Parathyroid adenoma (tissue), 2 donors: ENCODE results near the gene FADS1.

Experiments
- H2AFZ ChIP-seq: fragments of 300-600 bp; sonication (generic); one replicate; pipeline ENCODE4 v1.7.0; 2017; ENCODE audit warnings: antibody characterized with exemption, mild to moderate bottlenecking
- H3K27ac ChIP-seq: fragments of 300-600 bp; sonication (generic); one replicate; pipeline ENCODE4 v1.7.0; 2017
- H3K27me3 ChIP-seq: fragments of 300-600 bp; sonication (generic); one replicate; pipeline ENCODE4 v1.7.0; 2017; ENCODE audit warnings: low read length; ENCODE audit not compliant: control insufficient read depth, insufficient read depth
- H3K36me3 ChIP-seq: fragments of 300-600 bp; sonication (generic); one replicate; pipeline ENCODE4 v1.7.0; 2017; ENCODE audit warnings: low read length; ENCODE audit not compliant: control insufficient read depth, insufficient read depth
- H3K4me1 ChIP-seq: fragments of 300-600 bp; sonication (generic); one replicate; pipeline ENCODE4 v1.7.0; 2017; ENCODE audit warnings: control low read depth
- H3K4me2 ChIP-seq: fragments of 300-600 bp; sonication (generic); one replicate; pipeline ENCODE4 v1.7.0; 2017; ENCODE audit warnings: low read length
- H3K4me3 ChIP-seq: fragments of 300-600 bp; sonication (generic); one replicate; pipeline ENCODE4 v1.7.0; 2017; ENCODE audit warnings: low read depth, low read length
- H3K79me2 ChIP-seq: fragments of 300-600 bp; sonication (generic); one replicate; pipeline ENCODE4 v1.7.0; 2017; ENCODE audit warnings: control low read depth
- H3K9ac ChIP-seq: fragments of 300-600 bp; sonication (generic); one replicate; pipeline ENCODE4 v1.7.0; 2017; ENCODE audit warnings: mild to moderate bottlenecking
- H3K9me3 ChIP-seq: fragments of 300-600 bp; sonication (generic); one replicate; pipeline ENCODE4 v1.7.0; 2017; ENCODE audit warnings: low read length; ENCODE audit not compliant: control insufficient read depth
- TF ChIP-seq, protein P1 (sequence below): fragments of 300-600 bp; sonication (generic); IDR thresholded peaks from one replicate; pipeline ENCODE4 v1.7.0; 2017; ENCODE audit warnings: antibody characterized with exemption, mild to moderate bottlenecking
- donor health status: primary hyperparathyroidism.

The FADS1 gene

DNA sequence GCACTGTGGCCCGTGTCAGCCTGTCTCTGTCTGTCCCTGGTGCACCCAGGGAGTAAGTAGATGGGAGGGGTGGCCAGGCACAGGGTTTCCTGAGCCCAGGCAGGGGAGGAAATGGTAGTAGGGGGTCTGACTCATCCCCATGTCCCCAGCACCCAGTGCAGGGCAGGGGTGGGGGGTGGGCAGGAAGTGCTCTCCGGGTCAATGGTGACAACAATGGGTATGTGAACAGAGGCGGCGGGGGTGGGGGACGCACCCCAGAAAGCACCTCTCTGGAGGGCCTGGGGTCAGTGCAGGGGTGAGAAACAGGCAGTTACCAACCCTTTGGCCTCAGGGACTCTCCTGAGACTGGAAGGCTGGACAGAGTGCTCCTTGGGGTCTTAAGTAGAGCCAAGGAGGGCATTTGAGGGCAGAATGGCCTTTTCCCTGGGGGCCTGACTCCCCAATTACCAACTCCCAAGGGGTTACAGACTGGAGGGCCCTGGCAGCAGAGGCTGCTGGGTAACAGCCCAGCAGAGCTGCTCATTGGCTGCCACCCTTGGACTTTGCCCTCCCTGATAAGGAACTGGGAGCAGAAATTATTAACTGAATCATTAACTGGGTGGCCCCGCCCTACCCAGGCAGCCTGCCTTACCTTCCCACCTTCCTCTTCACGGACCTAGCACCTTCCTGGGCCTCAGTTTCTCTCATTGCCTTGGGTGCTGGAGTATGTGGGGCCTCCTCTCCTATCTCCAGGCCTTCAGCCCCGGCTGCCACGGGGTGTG, 60.2 kb downstream of the FADS1 start:
- Histone ChIP-seq H3K4me3 (no peak overlapping the region), H3K27me3 (no peaks in the 10 kb centered on the region), H3K36me3 (no peaks in the 10 kb centered on the region), H3K79me2 (no peaks in the 10 kb centered on the region), H3K4me1 (no peaks in the 10 kb centered on the region), H3K4me2 (no peak overlapping the region), H3K27ac (no peak overlapping the region), H3K9ac (no peak overlapping the region), H3K9me3 (no peaks in the 10 kb centered on the region), H2AFZ (no peak overlapping the region)
- TF ChIP-seq, protein P1, sequence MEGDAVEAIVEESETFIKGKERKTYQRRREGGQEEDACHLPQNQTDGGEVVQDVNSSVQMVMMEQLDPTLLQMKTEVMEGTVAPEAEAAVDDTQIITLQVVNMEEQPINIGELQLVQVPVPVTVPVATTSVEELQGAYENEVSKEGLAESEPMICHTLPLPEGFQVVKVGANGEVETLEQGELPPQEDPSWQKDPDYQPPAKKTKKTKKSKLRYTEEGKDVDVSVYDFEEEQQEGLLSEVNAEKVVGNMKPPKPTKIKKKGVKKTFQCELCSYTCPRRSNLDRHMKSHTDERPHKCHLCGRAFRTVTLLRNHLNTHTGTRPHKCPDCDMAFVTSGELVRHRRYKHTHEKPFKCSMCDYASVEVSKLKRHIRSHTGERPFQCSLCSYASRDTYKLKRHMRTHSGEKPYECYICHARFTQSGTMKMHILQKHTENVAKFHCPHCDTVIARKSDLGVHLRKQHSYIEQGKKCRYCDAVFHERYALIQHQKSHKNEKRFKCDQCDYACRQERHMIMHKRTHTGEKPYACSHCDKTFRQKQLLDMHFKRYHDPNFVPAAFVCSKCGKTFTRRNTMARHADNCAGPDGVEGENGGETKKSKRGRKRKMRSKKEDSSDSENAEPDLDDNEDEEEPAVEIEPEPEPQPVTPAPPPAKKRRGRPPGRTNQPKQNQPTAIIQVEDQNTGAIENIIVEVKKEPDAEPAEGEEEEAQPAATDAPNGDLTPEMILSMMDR, result no peak

DNA sequence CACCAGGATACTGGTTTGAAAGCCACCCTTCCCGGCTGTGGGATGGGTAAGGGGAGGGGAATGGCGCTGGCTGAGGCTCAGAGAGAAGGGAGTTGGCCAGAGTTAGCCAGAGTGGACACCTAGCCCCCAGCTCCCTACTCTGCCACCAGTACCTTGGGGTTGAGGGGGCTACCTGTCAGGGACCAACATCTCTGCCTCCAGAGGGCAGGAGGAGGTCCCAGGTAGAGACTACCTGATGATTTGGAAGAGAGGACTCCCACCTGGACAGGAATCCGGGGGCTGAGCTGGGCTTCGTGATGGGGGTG, 60.7 kb downstream of the FADS1 start:
- H3K27me3 ChIP-seq, result no peaks in the 10 kb centered on the region
- no peaks in the 10 kb centered on the region for H3K36me3 ChIP-seq
- no peaks in the 10 kb centered on the region for H3K9me3 ChIP-seq
- no peaks in the 10 kb centered on the region for H3K79me2 ChIP-seq
- H3K9ac ChIP-seq, result no peak overlapping the region
- no peak overlapping the region for H2AFZ ChIP-seq
- no peak overlapping the region for H3K4me2 ChIP-seq
- no peak overlapping the region for H3K4me3 ChIP-seq
- H3K27ac ChIP-seq, result no peak overlapping the region
- TF ChIP-seq, protein P1, result no peak
- H3K4me1 ChIP-seq, result no peaks in the 10 kb centered on the region

DNA sequence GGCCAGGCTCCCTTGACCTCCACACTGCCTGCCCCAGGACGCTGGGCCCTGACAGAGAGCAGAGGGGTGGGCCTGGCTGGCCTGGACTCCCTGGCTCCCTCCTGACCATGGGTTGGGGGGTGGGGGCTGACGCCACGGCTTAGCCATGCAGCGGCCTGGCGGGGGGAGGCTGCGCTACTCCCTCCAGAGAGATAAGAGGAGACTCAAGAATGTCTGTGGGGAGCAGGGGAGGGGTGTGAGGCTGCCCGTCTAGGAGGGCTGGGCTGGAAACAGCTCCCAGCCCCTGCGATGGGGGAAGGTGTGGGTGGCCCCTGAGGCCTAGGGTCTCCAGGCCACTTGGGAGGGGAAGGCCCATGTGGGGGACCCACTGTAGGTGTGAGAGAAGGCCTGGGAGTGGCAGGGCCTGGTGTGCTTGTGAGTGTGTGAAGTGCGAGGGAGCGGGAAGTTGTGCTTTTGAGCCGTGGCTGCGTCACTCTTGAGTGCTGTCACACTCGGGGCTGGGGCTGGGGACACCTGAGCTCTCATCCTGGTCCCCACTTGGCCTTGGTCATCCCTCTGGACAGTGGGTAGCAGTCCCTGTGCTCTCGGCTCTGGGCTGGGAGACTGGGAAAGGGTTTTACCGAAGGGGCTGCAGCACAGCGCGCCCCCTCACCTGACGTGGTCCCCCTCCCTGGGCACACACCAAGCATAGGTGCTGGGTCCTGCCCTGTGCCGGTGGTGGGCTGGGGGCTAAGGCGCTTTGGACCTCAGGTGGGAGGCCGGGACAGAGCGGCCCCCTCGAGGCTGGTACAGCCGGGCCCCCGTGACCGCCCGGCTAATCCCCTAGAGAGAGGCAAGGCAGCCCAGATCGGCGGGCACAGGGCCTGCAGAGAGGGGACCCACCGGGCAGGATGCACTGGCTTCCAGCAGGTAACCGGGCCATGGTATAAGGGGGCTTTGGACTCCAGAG, 62.0 kb downstream of the FADS1 start:
- Histone ChIP-seq H2AFZ (no peak overlapping the region), H3K79me2 (no peaks in the 10 kb centered on the region), H3K4me3 (no peak overlapping the region), H3K9ac (no peak overlapping the region), H3K9me3 (no peaks in the 10 kb centered on the region), H3K4me1 (no peaks in the 10 kb centered on the region), H3K27me3 (no peaks in the 10 kb centered on the region), H3K27ac (no peak overlapping the region), H3K4me2 (no peak overlapping the region), H3K36me3 (no peaks in the 10 kb centered on the region)
- TF ChIP-seq, protein P1, result no peak

DNA sequence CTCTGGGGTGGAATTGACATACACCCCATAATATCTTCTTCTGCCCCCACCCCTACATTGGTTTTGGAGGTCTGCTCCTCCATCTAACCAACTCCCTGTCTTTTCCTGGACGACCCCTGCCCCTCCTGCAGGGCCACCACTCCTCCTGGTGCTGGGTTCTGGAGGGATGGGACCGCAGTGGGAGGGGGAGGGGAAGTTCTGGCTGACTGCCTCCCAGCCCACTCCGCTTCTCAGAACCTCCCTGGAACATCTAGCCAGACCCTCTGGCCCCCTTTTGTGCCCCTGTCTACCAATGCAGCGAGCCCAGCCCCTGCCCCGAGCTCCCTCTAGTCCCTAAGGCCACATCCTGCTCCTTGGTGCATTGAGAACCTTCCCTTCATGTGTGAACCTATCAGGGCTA, 63.1 kb downstream of the FADS1 start:
- H3K79me2 ChIP-seq, result no peaks in the 10 kb centered on the region
- no peak overlapping the region for H3K27ac ChIP-seq
- H3K4me2 ChIP-seq, result no peak overlapping the region
- no peaks in the 10 kb centered on the region for H3K4me1 ChIP-seq
- H3K27me3 ChIP-seq, result no peaks in the 10 kb centered on the region
- TF ChIP-seq, protein P1, result no peak
- no peaks in the 10 kb centered on the region for H3K36me3 ChIP-seq
- no peak overlapping the region for H3K4me3 ChIP-seq
- no peaks in the 10 kb centered on the region for H3K9me3 ChIP-seq
- H2AFZ ChIP-seq, result no peak overlapping the region
- H3K9ac ChIP-seq, result no peak overlapping the region
